IMR-90 (cell line): ENCODE data around the gene AOPEP. TPM values are rescaled to one million over a fixed set of nuclear protein-coding genes. Genes with fewer than 3 reads are reported as not detected.

Source experiments
- ATAC-seq: fragments of 200-7000 bp; cut with Tn5 transposase; 2 replicates; pipeline ENCODE4 v1.9.1; 2020; ENCODE audit warnings: low read depth, mild to moderate bottlenecking, moderate library complexity
- BruUV-seq: library from RNA; stranded (reverse); fragments of 400-500 nt; replicated peaks from 2 replicates; lab custom pipeline; 2021; lab: Mats Ljungman, UMichigan
- CTCF ChIA-PET: fragments of 300-600 bp; formaldehyde crosslinking; extraction: SDS; loops from one replicate; lab custom pipeline; 2021; ENCODE audit warnings: antibody characterized with exemption; lab: Yijun Ruan, JAX
- POLR2A ChIA-PET: fragments of 300-600 bp; sonication (Branson Sonifier 250); formaldehyde crosslinking; loops from one replicate; lab custom pipeline; 2022; ENCODE audit warnings: antibody characterized with exemption; ENCODE audit not compliant: unreplicated experiment; lab: Charles Lee
- DNase-seq: peaks from one replicate; pipeline ENCODE4 v3.0.0; 2013
- H2AFZ ChIP-seq: replicated peaks from 2 replicates; pipeline ENCODE3; 2013; ENCODE audit warnings: low read length, mild to moderate bottlenecking; ENCODE audit not compliant: poor library complexity
- H2AK5ac ChIP-seq: 2 replicates; pipeline ENCODE4 v1.6.1; 2013; ENCODE audit warnings: low read depth, low read length, inconsistent platforms
- H2AK9ac ChIP-seq: replicated peaks from 2 replicates; pipeline ENCODE3; 2013; ENCODE audit warnings: mild to moderate bottlenecking, low read depth, low read length, moderate library complexity; ENCODE audit not compliant: poor library complexity
- H2BK120ac ChIP-seq: 2 replicates; pipeline ENCODE4 v1.6.1; 2013; ENCODE audit warnings: low read depth, low read length, inconsistent platforms
- H2BK15ac ChIP-seq: 3 replicates; pipeline ENCODE4 v1.6.1; 2013; ENCODE audit warnings: low read depth, low read length, inconsistent platforms
- H2BK20ac ChIP-seq: 2 replicates; pipeline ENCODE4 v1.6.1; 2013; ENCODE audit warnings: low read depth, mild to moderate bottlenecking, inconsistent platforms, low read length, moderate library complexity
- H2BK5ac ChIP-seq: 2 replicates; pipeline ENCODE4 v1.6.1; 2013; ENCODE audit warnings: mild to moderate bottlenecking, low read depth, low read length, inconsistent platforms; ENCODE audit not compliant: poor library complexity, severe bottlenecking
- H3K14ac ChIP-seq: replicated peaks from 2 replicates; pipeline ENCODE4 v1.6.1; 2013; ENCODE audit warnings: low read depth, low read length, inconsistent platforms
- H3K18ac ChIP-seq: 2 replicates; pipeline ENCODE4 v1.6.1; 2013; ENCODE audit warnings: low read depth, low read length, control low read depth
- H3K23ac ChIP-seq: 2 replicates; pipeline ENCODE4 v1.6.1; 2013; ENCODE audit warnings: low read depth, low read length, inconsistent platforms
- H3K27ac ChIP-seq: 2 replicates; pipeline ENCODE4 v1.5.1; 2013; ENCODE audit warnings: mild to moderate bottlenecking, control low read depth, low read length; ENCODE audit not compliant: insufficient read depth
- H3K27me3 ChIP-seq: 2 replicates; pipeline ENCODE4 v1.6.1; 2013; ENCODE audit warnings: low read length; ENCODE audit not compliant: control insufficient read depth, insufficient read depth
- H3K36me3 ChIP-seq: 2 replicates; pipeline ENCODE4 v1.6.1; 2013; ENCODE audit warnings: low read length, mixed read lengths; ENCODE audit not compliant: control insufficient read depth, insufficient read depth
- H3K4ac ChIP-seq: 2 replicates; pipeline ENCODE4 v1.6.1; 2013; ENCODE audit warnings: low read depth, low read length, inconsistent platforms
- H3K4me1 ChIP-seq: 2 replicates; pipeline ENCODE4 v1.6.1; 2013; ENCODE audit warnings: low read length, mixed read lengths; ENCODE audit not compliant: control insufficient read depth, insufficient read depth
- H3K4me2 ChIP-seq: 2 replicates; pipeline ENCODE4 v1.6.1; 2013; ENCODE audit warnings: low read depth, mild to moderate bottlenecking, control low read depth, low read length, moderate library complexity
- H3K4me3 ChIP-seq: 2 replicates; pipeline ENCODE4 v1.5.1; 2013; ENCODE audit warnings: low read depth, mild to moderate bottlenecking, control low read depth, low read length, moderate library complexity; ENCODE audit not compliant: insufficient read depth
- H3K56ac ChIP-seq: 2 replicates; pipeline ENCODE4 v1.6.1; 2013; ENCODE audit warnings: low read length, inconsistent platforms; ENCODE audit not compliant: insufficient read depth; ENCODE audit errors: extremely low read depth
- H3K79me1 ChIP-seq, 2 experiments: 2 replicates each; pipeline ENCODE4 v1.6.1; 2013; ENCODE audit warnings: low read length in 2 of 2, inconsistent platforms in 1 of 2, low read depth in 1 of 2
- H3K9ac ChIP-seq: 2 replicates; pipeline ENCODE4 v1.6.1; 2013; ENCODE audit warnings: low read depth, low read length, control low read depth
- H3K9me1 ChIP-seq: 2 replicates; pipeline ENCODE4 v1.6.1; 2013; ENCODE audit warnings: low read length, inconsistent platforms; ENCODE audit not compliant: insufficient read depth
- H3K9me3 ChIP-seq: 2 replicates; pipeline ENCODE4 v1.6.1; 2013; ENCODE audit warnings: low read length; ENCODE audit not compliant: control insufficient read depth, insufficient read depth
- H4K20me1 ChIP-seq: 2 replicates; pipeline ENCODE4 v1.6.1; 2013; ENCODE audit warnings: low read length, inconsistent platforms; ENCODE audit not compliant: insufficient read depth
- H4K5ac ChIP-seq: 2 replicates; pipeline ENCODE4 v1.6.1; 2013; ENCODE audit warnings: mild to moderate bottlenecking, low read depth, low read length, control low read depth
- H4K8ac ChIP-seq, 2 experiments: 2 replicates each; pipeline ENCODE4 v1.6.1; 2013; ENCODE audit warnings: low read depth in 2 of 2, low read length in 2 of 2, control low read depth in 1 of 2, inconsistent platforms in 1 of 2
- H4K91ac ChIP-seq: 2 replicates; pipeline ENCODE4 v1.6.1; 2013; ENCODE audit warnings: low read depth, low read length, inconsistent platforms; ENCODE audit not compliant: insufficient read depth
- CEBPB ChIP-seq: IDR thresholded peaks from 2 replicates; pipeline ENCODE4 v1.6.1; 2012; ENCODE audit warnings: low read depth, low read length, improper control_type of control experiment
- CHD1 ChIP-seq: IDR thresholded peaks from 2 replicates; pipeline ENCODE4 v1.6.1; 2012; ENCODE audit warnings: low read depth, low read length, improper control_type of control experiment
- FOS ChIP-seq: fragments of 150-350 bp; IDR thresholded peaks from 2 replicates; pipeline ENCODE4 v1.6.1; 2016; ENCODE audit warnings: low read depth, low read length
- MAZ ChIP-seq: IDR thresholded peaks from 2 replicates; pipeline ENCODE4 v1.6.1; 2012; ENCODE audit warnings: low read depth, mild to moderate bottlenecking, low read length, improper control_type of control experiment, moderate library complexity, borderline replicate concordance
- MXI1 ChIP-seq: IDR thresholded peaks from 2 replicates; pipeline ENCODE4 v1.6.1; 2012; ENCODE audit warnings: low read depth, mild to moderate bottlenecking, low read length, moderate library complexity, borderline replicate concordance
- NFE2L2 ChIP-seq: fragments of 150-350 bp; IDR thresholded peaks from 2 replicates; pipeline ENCODE4 v1.6.1; 2016; ENCODE audit warnings: low read depth, mild to moderate bottlenecking, low read length
- POLR2A ChIP-seq: IDR thresholded peaks from 2 replicates; pipeline ENCODE4 v1.6.1; 2012; ENCODE audit warnings: mild to moderate bottlenecking, low read depth, low read length
- SMC3 ChIP-seq: fragments of 150-350 bp; IDR thresholded peaks from 2 replicates; pipeline ENCODE4 v1.6.1; 2016; ENCODE audit warnings: low read depth, mild to moderate bottlenecking, antibody characterized with exemption, low read length, moderate library complexity
- WGBS, 2 experiments: methylation state at CpG; one replicate each; pipeline versions ENCODE4 v1.1.5 to v1.1.7; 2013; ENCODE audit warnings: missing lambda C conversion rate in 2 of 2; ENCODE audit not compliant: insufficient read length in 1 of 2; ENCODE audit errors: extremely low coverage in 2 of 2; 5-methylcytosine and 5-hydroxymethylcytosine counted together
- dilution Hi-C: fragments of 300-500 bp; cut with HindIII; formaldehyde crosslinking; loops from one replicate; pipeline ENCODE4 v1.14.3; 2018; ENCODE audit warnings: low sequenced_read_pairs; ENCODE audit not compliant: unreplicated experiment
- in situ Hi-C: fragments of 300-500 bp; cut with MboI; formaldehyde crosslinking; loops from 3 replicates; pipeline ENCODE4 v1.14.3; 2019; ENCODE audit warnings: low sequenced_read_pairs, inconsistent platforms, mixed read lengths
- intact Hi-C: fragments of 100-400 bp; cut with micrococcal nuclease; formaldehyde crosslinking; loops from 2 replicates; pipeline ENCODE4 v1.10.0; 2022
- polyA plus RNA-seq, 3 experiments: library from polyadenylated mRNA; depleted of rRNA; stranded (reverse); fragments of >200 nt; gene quantifications; 2 replicates each; pipeline ENCODE4 v1.2.3, GENCODE V29; 2012; ENCODE audit warnings: low replicate concordance in 1 of 3
- total RNA-seq: library from RNA; depleted of rRNA; stranded (reverse); fragments of >200 nt; gene quantifications from 2 replicates; pipeline ENCODE4 v1.2.3, GENCODE V29; 2012
- TF ChIP-seq, protein P1 (sequence below): conservative IDR thresholded peaks from 2 replicates; pipeline ENCODE4 v1.5.1; 2012; ENCODE audit warnings: mild to moderate bottlenecking, low read depth, low read length, improper control_type of control experiment

AOPEP gene
- total and polyA plus RNA-seq, 2 of the 4 experiments (the other 2 are of a cell fraction) = 34.9 to 38.7 TPM

DNA sequence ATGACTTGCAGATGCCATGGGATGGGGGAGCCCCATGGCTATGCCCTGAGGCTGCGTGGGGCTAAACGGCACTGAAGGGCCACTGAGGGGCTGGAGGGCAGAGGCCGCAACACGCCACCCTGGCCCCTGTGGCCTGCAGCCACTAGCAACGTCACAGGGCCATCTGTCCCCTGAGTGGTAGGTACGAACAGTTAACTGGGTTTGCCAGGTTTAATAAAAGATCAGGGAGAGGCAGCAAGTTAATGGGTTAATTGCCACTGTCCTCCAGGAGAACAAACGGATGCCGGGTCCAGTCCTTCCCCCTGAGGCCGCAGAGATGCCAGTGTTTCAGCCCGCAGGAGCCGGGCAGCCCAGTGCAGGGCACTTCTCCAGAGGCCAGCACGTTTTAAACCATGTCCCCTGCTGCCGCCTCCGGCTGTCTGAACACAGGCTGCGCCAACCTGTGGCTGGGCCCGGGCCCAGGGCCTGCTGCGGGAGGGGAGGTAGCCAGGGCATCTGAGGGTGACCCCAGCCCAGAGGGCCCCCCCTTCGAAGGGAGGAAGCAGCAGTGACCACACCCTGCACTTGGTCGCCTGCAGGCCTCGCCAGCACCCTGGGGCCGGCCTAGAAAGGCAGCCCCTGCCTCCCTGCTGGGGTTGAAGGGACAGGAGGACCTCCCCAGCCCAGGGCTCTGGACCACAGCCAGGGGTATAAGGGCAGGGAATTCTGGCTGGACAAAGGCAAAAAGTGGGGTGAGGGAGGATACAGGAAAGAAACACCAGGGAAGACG, 363.7 kb downstream of the AOPEP start:
- intact Hi-C loops = no loop called here
- Histone ChIP-seq H4K20me1 (peaks cover 32% of the 10 kb centered on the region), H3K23ac (no peak overlapping the region), H4K5ac (no peak overlapping the region), H3K9me3 (no peaks in the 10 kb centered on the region), H2BK15ac (no peak overlapping the region), H2AK5ac (no peak overlapping the region), H3K18ac (no peak overlapping the region), H4K91ac (no peak overlapping the region), H3K27ac (no peak overlapping the region), H3K36me3 (peaks cover 42% of the 10 kb centered on the region), H3K4me1 (peaks cover 22% of the 10 kb centered on the region), H3K9me1 (peaks cover 23% of the 10 kb centered on the region; the same call in 1 of the 2 replicates), H3K9ac (no peak overlapping the region), H3K4me2 (no peak overlapping the region), H3K27me3 (no peaks in the 10 kb centered on the region), H2AFZ (no peak overlapping the region), H3K4me3 (no peak overlapping the region), H3K79me1 (peaks cover 13 to 61% of the 10 kb centered on the region in 2 experiments; a peak in 3 of 4 replicates), H2BK20ac (no peak overlapping the region), H3K56ac (no peak overlapping the region), H2AK9ac (no peak overlapping the region), H2BK5ac (no peak overlapping the region), H4K8ac (no peak overlapping the region), H3K4ac (0 out of 2 replicates have a peak overlapping the region, but pooled peaks have one; percentile 13), H2BK120ac (no peak overlapping the region), H3K14ac (no peak overlapping the region)
- in situ Hi-C loops = no loop called here
- ChIA-PET POLR2A (no interaction called here), CTCF (no interaction called here)
- dilution Hi-C loops = no loop called here
- 90% methylated on average over 3 of the region's 22 CpGs; no CpG with 5 or more reads in 1 of the 2 experiments for WGBS, 2 experiments
- TF ChIP-seq CEBPB = no peak
- no peak for TF ChIP-seq NFE2L2
- no peak for TF ChIP-seq MXI1
- no peak for TF ChIP-seq POLR2A
- TF ChIP-seq SMC3 = no peak
- TF ChIP-seq FOS = no peak
- TF ChIP-seq, protein P1, sequence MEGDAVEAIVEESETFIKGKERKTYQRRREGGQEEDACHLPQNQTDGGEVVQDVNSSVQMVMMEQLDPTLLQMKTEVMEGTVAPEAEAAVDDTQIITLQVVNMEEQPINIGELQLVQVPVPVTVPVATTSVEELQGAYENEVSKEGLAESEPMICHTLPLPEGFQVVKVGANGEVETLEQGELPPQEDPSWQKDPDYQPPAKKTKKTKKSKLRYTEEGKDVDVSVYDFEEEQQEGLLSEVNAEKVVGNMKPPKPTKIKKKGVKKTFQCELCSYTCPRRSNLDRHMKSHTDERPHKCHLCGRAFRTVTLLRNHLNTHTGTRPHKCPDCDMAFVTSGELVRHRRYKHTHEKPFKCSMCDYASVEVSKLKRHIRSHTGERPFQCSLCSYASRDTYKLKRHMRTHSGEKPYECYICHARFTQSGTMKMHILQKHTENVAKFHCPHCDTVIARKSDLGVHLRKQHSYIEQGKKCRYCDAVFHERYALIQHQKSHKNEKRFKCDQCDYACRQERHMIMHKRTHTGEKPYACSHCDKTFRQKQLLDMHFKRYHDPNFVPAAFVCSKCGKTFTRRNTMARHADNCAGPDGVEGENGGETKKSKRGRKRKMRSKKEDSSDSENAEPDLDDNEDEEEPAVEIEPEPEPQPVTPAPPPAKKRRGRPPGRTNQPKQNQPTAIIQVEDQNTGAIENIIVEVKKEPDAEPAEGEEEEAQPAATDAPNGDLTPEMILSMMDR = no peak
- TF ChIP-seq MAZ = no peak
- TF ChIP-seq CHD1 = no peak
- DNase-seq = no peak
- BruUV-seq = no TSS peak
- no peak for ATAC-seq
